HG02981 (cell line): ENCODE results near the gene GORASP1.

Experiments
- ATAC-seq: cut with Tn5 transposase; IDR thresholded peaks from one replicate; pipeline ENCODE4 v1.9.1; 2021; ENCODE audit warnings: mild to moderate bottlenecking, moderate library complexity; ENCODE audit not compliant: unreplicated experiment

GORASP1 gene

GRCh38 chr3:39103791-39104552 lies 3.5 kb downstream of the GORASP1 start:
- no peak for ATAC-seq

- ATAC-seq = no peak
Measured at GRCh38 chr3:39103324-39103693, 4.1 kb downstream of the GORASP1 start.

GRCh38 chr3:39102504-39103323 lies 4.7 kb downstream of the GORASP1 start:
- ATAC-seq = no peak

GRCh38 chr3:39101022-39101689 lies 6.3 kb downstream of the GORASP1 start:
- peak; percentile 66 for ATAC-seq

- ATAC-seq = no peak
Measured at GRCh38 chr3:39100500-39100886, 6.9 kb downstream of the GORASP1 start.

GRCh38 chr3:39099738-39100499 lies 7.5 kb downstream of the GORASP1 start:
- no peak for ATAC-seq

- no peak for ATAC-seq
Measured at GRCh38 chr3:39099242-39099641, 8.2 kb downstream of the GORASP1 start.

GRCh38 chr3:39098473-39099000 lies 8.9 kb downstream of the GORASP1 start:
- no peak for ATAC-seq

GRCh38 chr3:39097716-39098472 lies 9.5 kb downstream of the GORASP1 start:
- no peak for ATAC-seq

- no peak for ATAC-seq
Measured at GRCh38 chr3:39096775-39097174, 10.7 kb downstream of the GORASP1 start.

- ATAC-seq = no peak
Measured at GRCh38 chr3:39095778-39096177, 11.6 kb downstream of the GORASP1 start.

- ATAC-seq = no peak
Measured at GRCh38 chr3:39094851-39095677, 12.4 kb downstream of the GORASP1 start.

- no peak for ATAC-seq
Measured at GRCh38 chr3:39090922-39091321, 16.5 kb downstream of the GORASP1 start.

- no peak for ATAC-seq
Measured at GRCh38 chr3:39088889-39089288, 18.5 kb downstream of the GORASP1 start.

GRCh38 chr3:39088456-39088855 lies 19.0 kb downstream of the GORASP1 start:
- no peak for ATAC-seq

GRCh38 chr3:39086144-39086543 lies 21.3 kb downstream of the GORASP1 start:
- ATAC-seq = peak; percentile 55

GRCh38 chr3:39082666-39083313 lies 24.6 kb downstream of the GORASP1 start:
- ATAC-seq = no peak

- ATAC-seq = no peak
Measured at GRCh38 chr3:39080026-39080425, 27.4 kb downstream of the GORASP1 start.

- ATAC-seq = no peak
Measured at GRCh38 chr3:39079530-39079929, 27.9 kb downstream of the GORASP1 start.
